Measurements from ENCODE around the gene LRRC32. TPM values are rescaled to one million over a fixed set of nuclear protein-coding genes. Genes with fewer than 3 reads are reported as not detected.

The LRRC32 gene
- total and polyA plus RNA-seq, 9 of the 15 experiments (the other 6 are each of a cell fraction or from before 2014, with no cell fraction given) = 0.10 to 0.50 (median 0.19) TPM; not detected in 5

GRCh38 chr11:76700177-76701100 is 29.9 kb upstream of the LRRC32 start (continued):
- TF ChIP-seq CCNT2 (IDR thresholded peaks at IDR 0.05; ENCODE audit: borderline replicate concordance, extremely low read depth, insufficient read length, low read depth, low read length) (peak; percentile 96), ZNF316 (IDR thresholded peaks at IDR 0.05) (peak; percentile 94), BRCA1 (IDR thresholded peaks at IDR 0.05) (no peak), BRCA1 (CRISPR knock-in tag; IDR thresholded peaks at IDR 0.05) (no peak), ETV1 (tag; conservative IDR thresholded peaks at IDR 0.05; ENCODE audit: low read depth) (peak; percentile 48; the same call in 1 of the 2 replicates), CC2D1A (IDR thresholded peaks at IDR 0.05) (peak; percentile 98; the same call in 1 of the 2 replicates), HDAC1 (IDR thresholded peaks at IDR 0.05) (peak in 1 of 2 experiments; percentile 97; a peak in 2 of 4 replicates), SRF (CRISPR knock-in tag; IDR thresholded peaks at IDR 0.05) (no peak), CUX1 (CRISPR knock-in tag; IDR thresholded peaks at IDR 0.05) (peak; percentile 28; the same call in 1 of the 2 replicates), FOS (IDR thresholded peaks at IDR 0.05; ENCODE audit: extremely low read depth, insufficient read length) (peak; percentile 62), HNRNPUL1 (IDR thresholded peaks at IDR 0.05; ENCODE audit: low read length) (no peak), PRMT5 (CRISPR knock-in tag; IDR thresholded peaks at IDR 0.05) (no peak), KDM5B (IDR thresholded peaks at IDR 0.05; ENCODE audit: insufficient replicate concordance, low read depth, low read length) (peak; percentile 57), ZNF589 (CRISPR knock-in tag; IDR thresholded peaks at IDR 0.05; ENCODE audit: low read depth) (peak; percentile 93)
- TF ChIP-seq, protein P1, sequence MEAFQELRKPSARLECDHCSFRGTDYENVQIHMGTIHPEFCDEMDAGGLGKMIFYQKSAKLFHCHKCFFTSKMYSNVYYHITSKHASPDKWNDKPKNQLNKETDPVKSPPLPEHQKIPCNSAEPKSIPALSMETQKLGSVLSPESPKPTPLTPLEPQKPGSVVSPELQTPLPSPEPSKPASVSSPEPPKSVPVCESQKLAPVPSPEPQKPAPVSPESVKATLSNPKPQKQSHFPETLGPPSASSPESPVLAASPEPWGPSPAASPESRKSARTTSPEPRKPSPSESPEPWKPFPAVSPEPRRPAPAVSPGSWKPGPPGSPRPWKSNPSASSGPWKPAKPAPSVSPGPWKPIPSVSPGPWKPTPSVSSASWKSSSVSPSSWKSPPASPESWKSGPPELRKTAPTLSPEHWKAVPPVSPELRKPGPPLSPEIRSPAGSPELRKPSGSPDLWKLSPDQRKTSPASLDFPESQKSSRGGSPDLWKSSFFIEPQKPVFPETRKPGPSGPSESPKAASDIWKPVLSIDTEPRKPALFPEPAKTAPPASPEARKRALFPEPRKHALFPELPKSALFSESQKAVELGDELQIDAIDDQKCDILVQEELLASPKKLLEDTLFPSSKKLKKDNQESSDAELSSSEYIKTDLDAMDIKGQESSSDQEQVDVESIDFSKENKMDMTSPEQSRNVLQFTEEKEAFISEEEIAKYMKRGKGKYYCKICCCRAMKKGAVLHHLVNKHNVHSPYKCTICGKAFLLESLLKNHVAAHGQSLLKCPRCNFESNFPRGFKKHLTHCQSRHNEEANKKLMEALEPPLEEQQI (IDR thresholded peaks at IDR 0.05) = peak; percentile 61; the same call in 1 of the 2 replicates
- TF ChIP-seq, protein P2, sequence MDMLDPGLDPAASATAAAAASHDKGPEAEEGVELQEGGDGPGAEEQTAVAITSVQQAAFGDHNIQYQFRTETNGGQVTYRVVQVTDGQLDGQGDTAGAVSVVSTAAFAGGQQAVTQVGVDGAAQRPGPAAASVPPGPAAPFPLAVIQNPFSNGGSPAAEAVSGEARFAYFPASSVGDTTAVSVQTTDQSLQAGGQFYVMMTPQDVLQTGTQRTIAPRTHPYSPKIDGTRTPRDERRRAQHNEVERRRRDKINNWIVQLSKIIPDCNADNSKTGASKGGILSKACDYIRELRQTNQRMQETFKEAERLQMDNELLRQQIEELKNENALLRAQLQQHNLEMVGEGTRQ (CRISPR knock-in tag; IDR thresholded peaks at IDR 0.05) = no peak
